ENCODE results near the gene PRAMEF13. TPM values are rescaled to one million over a fixed set of nuclear protein-coding genes. Genes with fewer than 3 reads are reported as not detected.

The PRAMEF13 gene
- not detected in 2 replicates for total RNA-seq

GRCh38 chr1:13201309-13201708 is at the start of gene PRAMEF13:
TSS of gene PRAMEF13 (minus strand) at chr1:13201409. CDS start at chr1:13199589, 1,820 bp downstream.

GRCh38 chr1:13225675-13226204 is 24.5 kb upstream of the PRAMEF13 start, which contains the start of gene PRAMEF18:
TSS of gene PRAMEF18 (minus strand) at chr1:13226154. CDS start at chr1:13226106, 48 bp downstream.

GRCh38 chr1:13171548-13171947 is 29.7 kb downstream of the PRAMEF13 start, which contains the start of gene PRAMEF9:
TSS of gene PRAMEF9 (plus strand) at chr1:13171848. CDS start at chr1:13175281, 3,433 bp downstream.

GRCh38 chr1:13165531-13165930 is 35.7 kb downstream of the PRAMEF13 start, which contains the start of gene HNRNPCL4:
TSS of gene HNRNPCL4 (minus strand) at chr1:13165631. CDS start at chr1:13165467, 164 bp downstream.

GRCh38 chr1:13155909-13156308 is 45.3 kb downstream of the PRAMEF13 start, which contains the start of gene PRAMEF26:
TSS of gene PRAMEF26 (minus strand) at chr1:13156009. CDS start at chr1:13153095, 2,914 bp downstream.

Other genes with a start within 250 kb of the PRAMEF13 start
- not detected in 2 replicates for gene PRAMEF27, start 144.8 kb downstream of the PRAMEF13 start, total RNA-seq
- gene HNRNPCL3, start 140.6 kb downstream of the PRAMEF13 start, total RNA-seq, result not detected in 2 replicates
- not detected in 2 replicates for gene PRAMEF25, start 130.6 kb downstream of the PRAMEF13 start, total RNA-seq
- not detected in 2 replicates for gene HNRNPCL2, start 84.6 kb downstream of the PRAMEF13 start, total RNA-seq
- not detected in 2 replicates for gene PRAMEF26, start 45.4 kb downstream of the PRAMEF13 start, total RNA-seq
- not detected in 2 replicates for gene HNRNPCL4, start 35.8 kb downstream of the PRAMEF13 start, total RNA-seq
- not detected in 2 replicates for gene PRAMEF9, start 29.6 kb downstream of the PRAMEF13 start, total RNA-seq
- gene PRAMEF18, start 24.7 kb upstream of the PRAMEF13 start, total RNA-seq, result not detected in 2 replicates
- not detected in 2 replicates for gene PRAMEF5, start 52.8 kb upstream of the PRAMEF13 start, total RNA-seq
- gene PRAMEF8, start 83.7 kb upstream of the PRAMEF13 start, total RNA-seq, result not detected in 2 replicates
- gene PRAMEF33, start 102.1 kb upstream of the PRAMEF13 start, total RNA-seq, result not detected in 2 replicates
- not detected in 2 replicates for gene PRAMEF15, start 114.2 kb upstream of the PRAMEF13 start, total RNA-seq
- gene PRAMEF14, start 145.7 kb upstream of the PRAMEF13 start, total RNA-seq, result not detected in 2 replicates
- gene PRAMEF19, start 170.5 kb upstream of the PRAMEF13 start, total RNA-seq, result not detected in 2 replicates
- gene PRAMEF17, start 188.2 kb upstream of the PRAMEF13 start, total RNA-seq, result not detected in 2 replicates
- not detected in 2 replicates for gene PRAMEF20, start 209.0 kb upstream of the PRAMEF13 start, total RNA-seq